ENCODE measurements around the gene LRRC19.
A peak's percentile ranks its signal among the peaks of the same experiment; 100 is the strongest.

LRRC19 gene

GRCh38 chr9:26950521-26950920 is 55.0 kb downstream of the LRRC19 start:
- ChIA-PET CTCF (interaction anchor here (0.6 kb wide), 1 partner anchor 79 kb away, joined by 3 read pairs; no protein-coding TSS in a partner anchor), POLR2A (no interaction called here)
- Histone ChIP-seq H3K27ac (ENCODE audit: extremely low read depth, low read depth, low read length) (no peak overlapping the region), H3K9me3 (ENCODE audit: control insufficient read depth, insufficient read depth, low read depth, low read length) (no peaks in the 10 kb centered on the region), H3K4me1 (ENCODE audit: control insufficient read depth, insufficient read depth, low read length) (peaks cover 14% of the 10 kb centered on the region), H3K4me3 (ENCODE audit: low read depth, low read length) (no peak overlapping the region), H3K36me3 (ENCODE audit: control insufficient read depth in 2 of 2, insufficient read depth in 1 of 2, low read length in 2 of 2) (no peaks in the 10 kb centered on the region)
- TF ChIP-seq ZNF560 (tag by site-specific recombination; IDR thresholded peaks at IDR 0.05; ENCODE audit: borderline replicate concordance): no peak
- peak; percentile 100 for TF ChIP-seq ZNF549 (tag by site-specific recombination; IDR thresholded peaks at IDR 0.05)

- H3K9me3 ChIP-seq (ENCODE audit: control insufficient read depth, insufficient read depth, low read depth, low read length): no peaks in the 10 kb centered on the region
- ChIA-PET CTCF (no interaction called here), POLR2A (interaction anchor here (1.0 kb wide), 1 partner anchor 58 kb away, joined by 3 read pairs; the partner anchor contains the start of gene CAAP1)
- no peak overlapping the region for H3K27ac ChIP-seq (ENCODE audit: extremely low read depth, low read depth, low read length)
- TF ChIP-seq ZXDB (tag by site-specific recombination; IDR thresholded peaks at IDR 0.05) (no peak), ZNF561 (tag by site-specific recombination; IDR thresholded peaks at IDR 0.05; ENCODE audit: borderline replicate concordance) (no peak), SP3 (tag by site-specific recombination; IDR thresholded peaks at IDR 0.05) (0 out of 2 replicates have a peak, but pooled peaks have one; percentile 20), PRDM1 (tag by site-specific recombination; IDR thresholded peaks at IDR 0.05) (no peak), WT1 (tag by site-specific recombination; IDR thresholded peaks at IDR 0.05) (peak; percentile 66), ZNF670 (tag by site-specific recombination; IDR thresholded peaks at IDR 0.05; ENCODE audit: low read depth) (no peak), ZNF501 (tag by site-specific recombination; IDR thresholded peaks at IDR 0.05) (no peak), ZNF510 (tag by site-specific recombination; IDR thresholded peaks at IDR 0.05; ENCODE audit: insufficient replicate concordance) (no peak), ZNF248 (tag by site-specific recombination; IDR thresholded peaks at IDR 0.05) (no peak), INSM2 (tag by site-specific recombination; IDR thresholded peaks at IDR 0.05) (no peak), ZNF37A (tag by site-specific recombination; IDR thresholded peaks at IDR 0.05) (no peak), ZNF366 (tag by site-specific recombination; conservative IDR thresholded peaks at IDR 0.05) (0 out of 2 replicates have a peak, but pooled peaks have one; percentile 49), ZNF544 (tag by site-specific recombination; IDR thresholded peaks at IDR 0.05) (no peak)
- no peaks in the 10 kb centered on the region; a peak in 1 of 3 replicates for H3K36me3 ChIP-seq (ENCODE audit: control insufficient read depth in 2 of 2, insufficient read depth in 1 of 2, low read length in 2 of 2)
- H3K4me1 ChIP-seq (ENCODE audit: control insufficient read depth, insufficient read depth, low read length): peaks cover 13% of the 10 kb centered on the region
- no peak overlapping the region for H3K4me3 ChIP-seq (ENCODE audit: low read depth, low read length)
Measured at GRCh38 chr9:26949637-26950069, 55.8 kb downstream of the LRRC19 start.

- Histone ChIP-seq H3K4me3 (ENCODE audit: low read depth, low read length) (peak overlapping the region; percentile 86), H3K9me3 (ENCODE audit: control insufficient read depth, insufficient read depth, low read depth, low read length) (no peaks in the 10 kb centered on the region), H3K4me1 (ENCODE audit: control insufficient read depth, insufficient read depth, low read length) (peaks cover 7% of the 10 kb centered on the region), H3K27ac (ENCODE audit: extremely low read depth, low read depth, low read length) (peak overlapping the region; percentile 97), H3K36me3 (ENCODE audit: control insufficient read depth in 2 of 2, insufficient read depth in 1 of 2, low read length in 2 of 2) (peaks cover 4 to 6% of the 10 kb centered on the region in 2 experiments; a peak in 2 of 3 replicates)
- CTCF ChIA-PET: interaction anchor here (0.6 kb wide), 1 partner anchor 11 kb away, joined by 3 read pairs; no protein-coding TSS in a partner anchor
- POLR2A ChIA-PET: interaction anchor here (0.9 to 2.2 kb wide), 6 partner anchors 8 to 56 kb away, joined by 3 to 32 read pairs (median 6); partner anchors contain the start of genes CAAP1 and IFT74
- TF ChIP-seq ZNF239 (tag by site-specific recombination; IDR thresholded peaks at IDR 0.05) (peak; percentile 81; the same call in 1 of the 2 replicates), ZNF19 (tag by site-specific recombination; IDR thresholded peaks at IDR 0.05; ENCODE audit: low read depth) (no peak)
Measured at GRCh38 chr9:26947736-26948135, 57.7 kb downstream of the LRRC19 start.

All from HEK293 (cell line).